HG02571 (cell line): Measurements from ENCODE around the gene ABCF3.

Experiments
- ATAC-seq: cut with Tn5 transposase; IDR thresholded peaks from one replicate; pipeline ENCODE4 v1.9.1; 2021; ENCODE audit warnings: mild to moderate bottlenecking, moderate library complexity; ENCODE audit not compliant: unreplicated experiment

The ABCF3 gene

DNA sequence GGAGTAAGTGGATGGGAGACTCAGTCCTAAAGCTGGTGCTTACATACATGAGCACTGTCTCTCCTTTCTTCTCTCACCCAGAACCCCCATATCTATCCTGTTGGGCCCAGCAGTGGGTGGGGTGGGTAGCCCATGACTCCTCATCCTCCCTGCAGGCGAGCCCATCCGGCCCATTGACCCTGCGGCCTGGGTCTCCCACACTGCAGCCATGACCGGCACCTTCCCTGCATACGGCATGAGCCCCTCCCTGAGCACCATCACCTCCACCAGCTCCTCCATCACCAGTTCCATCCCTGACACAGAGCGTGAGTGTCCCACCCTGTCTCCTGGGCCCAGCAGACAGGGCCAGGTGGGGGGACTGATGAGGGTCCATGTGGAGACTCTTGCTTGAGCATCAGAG is 19.3 kb upstream of the ABCF3 start:
- no peak for ATAC-seq

- no peak for ATAC-seq
Observed at GRCh38 chr3:184167786-184168185, 18.2 kb upstream of the ABCF3 start.

- no peak for ATAC-seq
Observed at GRCh38 chr3:184168363-184169120, 17.5 kb upstream of the ABCF3 start.

- ATAC-seq = no peak
Observed at GRCh38 chr3:184169896-184170875, 15.8 kb upstream of the ABCF3 start.

GRCh38 chr3:184171562-184171961 is 14.4 kb upstream of the ABCF3 start:
- ATAC-seq = no peak

GRCh38 chr3:184172681-184173373 is 13.2 kb upstream of the ABCF3 start:
- no peak for ATAC-seq

DNA sequence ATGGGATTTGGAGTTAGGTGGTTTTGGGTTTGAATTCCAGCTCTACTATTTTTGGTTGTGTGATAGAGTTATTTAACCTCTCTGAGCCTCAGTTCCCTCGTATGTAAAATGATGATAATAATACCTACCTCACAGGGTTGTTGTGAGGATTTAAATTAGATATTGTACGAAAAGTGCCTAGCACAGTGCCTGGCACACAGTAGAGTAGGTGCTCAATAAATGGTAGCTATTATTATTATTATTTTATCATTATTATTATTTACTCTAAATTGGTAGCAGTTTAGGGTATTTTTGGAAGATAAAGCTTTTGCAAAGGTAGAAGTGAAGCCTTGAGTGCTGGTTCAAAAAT is 12.7 kb upstream of the ABCF3 start:
- ATAC-seq = no peak

DNA sequence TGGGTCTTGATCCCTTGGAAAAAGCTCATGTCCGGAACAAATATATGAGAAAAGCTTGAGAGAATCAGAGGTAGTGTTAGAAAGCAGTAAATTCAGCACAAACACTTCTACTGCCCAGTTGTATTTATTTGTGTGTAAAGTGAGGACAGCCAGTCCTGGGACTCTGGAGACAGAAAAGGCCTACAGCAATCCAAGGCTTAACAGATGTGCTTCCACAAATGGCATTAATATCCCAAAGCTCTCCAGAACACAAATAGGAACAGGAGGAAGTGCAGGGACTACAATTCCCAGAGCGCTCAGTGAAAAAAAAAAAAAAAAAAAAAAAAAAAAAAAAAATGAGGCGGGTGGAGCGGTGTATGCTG is 11.7 kb upstream of the ABCF3 start:
- ATAC-seq = no peak

- peak; percentile 92 for ATAC-seq
Observed at GRCh38 chr3:184174646-184175492, 11.1 kb upstream of the ABCF3 start, which contains the start of gene AP2M1. Gene AP2M1 (plus strand): TSS chr3:184174855. CDS start chr3:184176994, 2,139 bp downstream.

- ATAC-seq = no peak
Observed at GRCh38 chr3:184175506-184175905, 10.5 kb upstream of the ABCF3 start.

- ATAC-seq = no peak
Observed at GRCh38 chr3:184175981-184176376, 10.0 kb upstream of the ABCF3 start.

GRCh38 chr3:184176377-184177330 is 9.3 kb upstream of the ABCF3 start:
- no peak for ATAC-seq

DNA sequence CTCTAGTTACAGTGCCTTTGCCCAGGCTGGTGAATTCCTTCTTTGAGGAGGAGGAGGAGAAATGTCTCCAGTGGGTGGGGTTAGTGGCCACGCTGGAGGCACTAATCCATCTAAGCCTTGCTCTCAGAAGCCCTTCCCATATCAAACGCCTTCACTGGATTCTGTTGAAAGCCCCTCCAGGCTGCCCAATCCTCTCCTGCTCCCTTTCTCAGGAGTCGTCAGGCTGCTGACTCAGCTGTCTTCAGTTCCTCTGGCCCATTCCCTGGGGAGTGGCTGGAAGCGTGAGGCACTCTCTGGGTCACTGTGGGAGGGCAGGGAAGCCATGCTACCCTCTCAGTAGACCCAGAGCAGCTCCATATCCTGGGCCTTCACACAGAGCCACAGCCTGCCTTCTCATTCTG is 8.7 kb upstream of the ABCF3 start:
- ATAC-seq = no peak

DNA sequence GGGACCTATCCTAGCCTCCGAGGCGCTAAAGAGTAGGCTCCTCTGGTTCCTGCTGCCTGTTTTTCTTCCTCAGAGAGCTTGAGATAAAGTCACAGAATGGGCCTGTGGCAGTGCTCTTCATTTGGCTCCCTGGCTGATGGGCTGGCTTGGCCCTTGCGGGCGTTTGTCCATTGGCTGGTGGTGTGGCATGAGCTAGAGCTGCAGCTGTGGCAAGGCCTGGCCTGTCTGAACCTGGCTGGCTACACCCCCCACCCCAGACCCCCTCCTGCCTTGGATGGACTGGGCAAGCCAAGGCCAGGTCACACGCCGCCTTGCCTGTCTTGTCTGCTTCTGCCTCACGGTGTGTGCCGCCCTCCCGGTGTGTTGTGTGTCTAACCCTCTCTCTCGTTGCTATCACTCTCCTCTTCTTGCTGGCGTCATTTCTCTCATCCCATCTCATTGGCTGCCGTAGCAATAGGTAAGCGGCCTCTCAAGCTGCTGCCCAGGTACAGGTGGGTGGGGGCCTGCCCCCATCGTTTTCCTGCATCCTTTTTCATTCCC is 8.2 kb upstream of the ABCF3 start:
- no peak for ATAC-seq

- no peak for ATAC-seq
Observed at GRCh38 chr3:184178521-184179138, 7.4 kb upstream of the ABCF3 start.

GRCh38 chr3:184180165-184180564 is 5.8 kb upstream of the ABCF3 start:
- no peak for ATAC-seq

DNA sequence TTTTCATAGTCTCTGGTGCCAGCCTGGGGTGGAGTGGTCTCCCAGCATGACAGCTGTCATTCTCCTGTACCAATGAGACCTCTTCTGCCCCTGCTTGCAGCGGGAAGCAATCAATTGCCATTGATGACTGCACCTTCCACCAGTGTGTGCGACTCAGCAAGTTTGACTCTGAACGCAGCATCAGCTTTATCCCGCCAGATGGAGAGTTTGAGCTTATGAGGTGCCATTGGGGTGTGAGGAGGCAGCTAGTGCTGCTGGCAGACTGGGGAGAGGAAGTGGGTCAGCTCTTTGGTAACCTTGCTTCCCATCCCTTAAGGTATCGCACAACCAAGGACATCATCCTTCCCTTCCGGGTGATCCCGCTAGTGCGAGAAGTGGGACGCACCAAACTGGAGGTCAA is 4.4 kb upstream of the ABCF3 start:
- ATAC-seq = no peak

GRCh38 chr3:184183679-184184078 is 2.3 kb upstream of the ABCF3 start:
- ATAC-seq = no peak
